Natural killer cell (primary cell): Measurements from ENCODE around the gene SORCS2. TPM values are rescaled to one million over a fixed set of nuclear protein-coding genes. Genes with fewer than 3 reads are reported as not detected.

ENCODE experiments used
- ATAC-seq, 3 donors: fragments of 150-1000 bp in 2 of 3; fragments of 200-7000 bp in 1 of 3; cut with Tn5 transposase; 1 replicate in 1 of 3; 2 replicates in 2 of 3; pipeline ENCODE4 v1.10.0; 2021; ENCODE audit warnings: mild to moderate bottlenecking in 2 of 3, moderate library complexity in 2 of 3
- DNase-seq, 2 donors: peaks; one replicate each; pipeline versions ENCODE4 v3.0.0 to v3.0.0-alpha.2; 2013 to 2021; ENCODE audit warnings: mixed read lengths in 1 of 2
- H3K27ac ChIP-seq: one replicate; pipeline ENCODE4 v1.5.1; 2013; ENCODE audit warnings: mild to moderate bottlenecking, low read length
- H3K27me3 ChIP-seq: one replicate; pipeline ENCODE4 v1.6.1; 2013; ENCODE audit warnings: low read length; ENCODE audit not compliant: control insufficient read depth, insufficient read depth
- H3K36me3 ChIP-seq: one replicate; pipeline ENCODE4 v1.6.1; 2013; ENCODE audit warnings: low read length; ENCODE audit not compliant: control insufficient read depth, insufficient read depth
- H3K4me1 ChIP-seq: one replicate; pipeline ENCODE4 v1.6.1; 2013; ENCODE audit warnings: low read length; ENCODE audit not compliant: control insufficient read depth, insufficient read depth
- H3K4me3 ChIP-seq: one replicate; pipeline ENCODE4 v1.5.1; 2013; ENCODE audit warnings: low read length
- H3K9me3 ChIP-seq: one replicate; pipeline ENCODE4 v1.6.1; 2013; ENCODE audit warnings: low read length; ENCODE audit not compliant: control insufficient read depth, insufficient read depth
- H3K27ac Mint-ChIP-seq, 2 donors: one replicate each; pipeline ENCODE4 v1.8.0; 2022; ENCODE audit warnings: mild to moderate bottlenecking in 2 of 2, mixed read lengths in 2 of 2, moderate library complexity in 1 of 2
- H3K27me3 Mint-ChIP-seq, 2 donors: one replicate each; pipeline ENCODE4 v1.8.0; 2022; ENCODE audit warnings: low read depth in 2 of 2, mixed read lengths in 2 of 2
- H3K36me3 Mint-ChIP-seq: one replicate; pipeline ENCODE4 v1.8.0; 2022; ENCODE audit warnings: mixed read lengths
- H3K4me1 Mint-ChIP-seq, 2 donors: one replicate each; pipeline ENCODE4 v1.8.0; 2022; ENCODE audit warnings: mixed read lengths in 2 of 2
- H3K4me3 Mint-ChIP-seq: one replicate; pipeline ENCODE4 v1.8.0; 2022; ENCODE audit warnings: mild to moderate bottlenecking, moderate library complexity, mixed read lengths
- H3K9me3 Mint-ChIP-seq, 2 donors: one replicate each; pipeline ENCODE4 v1.8.0; 2022; ENCODE audit warnings: mixed read lengths in 2 of 2
- WGBS: methylation state at CpG from one replicate; pipeline ENCODE4 v1.1.7; 2013; ENCODE audit warnings: missing lambda C conversion rate; ENCODE audit not compliant: insufficient coverage; 5-methylcytosine and 5-hydroxymethylcytosine counted together
- intact Hi-C: fragments of 100-400 bp; cut with micrococcal nuclease; formaldehyde crosslinking; loops from one replicate; pipeline ENCODE4 v1.14.2; 2022
- total RNA-seq, 4 donors: library from RNA; stranded (reverse); fragments of 120-200 nt in 1 of 4; gene quantifications; one replicate each; pipeline versions ENCODE4 v1.2.3 to v1.2.4, GENCODE V29; 2013 to 2022
- TF ChIP-seq, protein P1 (sequence below): fragments of 200-600 bp; IDR thresholded peaks from one replicate; pipeline ENCODE4 v1.8.0; 2022; ENCODE audit warnings: antibody characterized with exemption

SORCS2 gene
- total RNA-seq, 3 donors from 2014 or later (not counting 1 experiment from before 2014, with no cell fraction given) = 1.2 to 2.5 (median 1.4) TPM

DNA sequence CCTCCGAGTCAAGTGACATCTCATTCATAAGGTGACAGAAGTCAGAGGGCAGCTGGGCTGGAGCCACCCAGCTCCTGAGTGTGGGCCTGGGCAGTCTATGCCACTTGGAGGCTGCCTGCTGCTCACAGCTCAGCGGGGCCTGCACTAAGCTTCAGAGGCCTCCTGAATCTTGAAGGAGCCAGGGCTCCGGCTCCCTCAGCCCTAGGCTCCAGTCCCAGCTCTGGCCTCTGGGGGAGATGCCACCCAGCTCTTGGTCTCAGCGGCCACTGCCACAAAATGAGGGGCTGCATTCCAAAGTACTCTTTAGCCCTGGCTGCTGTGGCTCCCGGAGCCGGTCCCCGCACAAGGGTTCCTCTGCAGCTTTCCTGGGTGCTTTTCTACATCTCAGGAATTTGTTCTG, 275.1 kb downstream of the SORCS2 start:
- intact Hi-C loops = no loop called here
- H3K27ac ChIP-seq = no peak overlapping the region
- TF ChIP-seq, protein P1, sequence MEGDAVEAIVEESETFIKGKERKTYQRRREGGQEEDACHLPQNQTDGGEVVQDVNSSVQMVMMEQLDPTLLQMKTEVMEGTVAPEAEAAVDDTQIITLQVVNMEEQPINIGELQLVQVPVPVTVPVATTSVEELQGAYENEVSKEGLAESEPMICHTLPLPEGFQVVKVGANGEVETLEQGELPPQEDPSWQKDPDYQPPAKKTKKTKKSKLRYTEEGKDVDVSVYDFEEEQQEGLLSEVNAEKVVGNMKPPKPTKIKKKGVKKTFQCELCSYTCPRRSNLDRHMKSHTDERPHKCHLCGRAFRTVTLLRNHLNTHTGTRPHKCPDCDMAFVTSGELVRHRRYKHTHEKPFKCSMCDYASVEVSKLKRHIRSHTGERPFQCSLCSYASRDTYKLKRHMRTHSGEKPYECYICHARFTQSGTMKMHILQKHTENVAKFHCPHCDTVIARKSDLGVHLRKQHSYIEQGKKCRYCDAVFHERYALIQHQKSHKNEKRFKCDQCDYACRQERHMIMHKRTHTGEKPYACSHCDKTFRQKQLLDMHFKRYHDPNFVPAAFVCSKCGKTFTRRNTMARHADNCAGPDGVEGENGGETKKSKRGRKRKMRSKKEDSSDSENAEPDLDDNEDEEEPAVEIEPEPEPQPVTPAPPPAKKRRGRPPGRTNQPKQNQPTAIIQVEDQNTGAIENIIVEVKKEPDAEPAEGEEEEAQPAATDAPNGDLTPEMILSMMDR = no peak
- Mint-ChIP-seq H3K27ac (no peak overlapping the region), H3K36me3 (no peaks in the 10 kb centered on the region), H3K27me3 (peaks cover 7 to 22% of the 10 kb centered on the region in 2 donors), H3K4me1 (peaks cover 0 to 19% of the 10 kb centered on the region in 2 donors), H3K9me3 (no peaks in the 10 kb centered on the region), H3K4me3 (no peak overlapping the region)
- WGBS = 89% methylated on average over 7 of the region's 7 CpGs
- ATAC-seq (no peak), DNase-seq (no peak)
- H3K36me3 ChIP-seq = no peaks in the 10 kb centered on the region
- no peaks in the 10 kb centered on the region for H3K27me3 ChIP-seq
- peaks cover 4% of the 10 kb centered on the region for H3K9me3 ChIP-seq
- no peak overlapping the region for H3K4me3 ChIP-seq
- H3K4me1 ChIP-seq = no peaks in the 10 kb centered on the region

DNA sequence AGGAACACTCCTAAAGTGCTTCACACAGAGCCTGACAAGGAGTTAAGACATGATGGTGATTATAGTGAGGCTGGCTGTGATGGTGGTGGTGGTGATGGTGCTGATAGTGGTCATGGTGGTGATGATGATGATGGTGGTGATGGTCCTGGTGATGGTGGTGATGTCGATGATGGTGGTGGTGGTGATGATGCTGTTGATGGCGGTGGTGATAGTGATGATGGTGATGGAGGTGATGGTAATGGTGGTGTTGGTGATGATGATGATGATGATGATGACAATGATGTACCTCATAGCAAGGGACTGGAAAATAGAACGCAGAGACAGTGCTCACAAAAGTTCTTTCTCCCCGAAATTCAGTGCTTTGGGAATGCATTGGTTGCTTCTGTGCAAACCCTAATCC, 276.7 kb downstream of the SORCS2 start:
- no peak overlapping the region for H3K27ac Mint-ChIP-seq
- WGBS = 84% methylated on average over 4 of the region's 4 CpGs
- Histone ChIP-seq H3K4me1 (no peaks in the 10 kb centered on the region), H3K4me3 (no peak overlapping the region), H3K27ac (no peak overlapping the region), H3K36me3 (no peaks in the 10 kb centered on the region), H3K27me3 (no peaks in the 10 kb centered on the region), H3K9me3 (peaks cover 4% of the 10 kb centered on the region)
- peaks cover 7 to 28% of the 10 kb centered on the region in 2 donors for H3K27me3 Mint-ChIP-seq
- intact Hi-C loops = no loop called here
- no peaks in the 10 kb centered on the region for H3K36me3 Mint-ChIP-seq
- DNase-seq (no peak), ATAC-seq (no peak)
- H3K4me3 Mint-ChIP-seq = no peak overlapping the region
- peaks cover 0 to 19% of the 10 kb centered on the region in 2 donors for H3K4me1 Mint-ChIP-seq
- no peaks in the 10 kb centered on the region for H3K9me3 Mint-ChIP-seq
- TF ChIP-seq, protein P1 = no peak

DNA sequence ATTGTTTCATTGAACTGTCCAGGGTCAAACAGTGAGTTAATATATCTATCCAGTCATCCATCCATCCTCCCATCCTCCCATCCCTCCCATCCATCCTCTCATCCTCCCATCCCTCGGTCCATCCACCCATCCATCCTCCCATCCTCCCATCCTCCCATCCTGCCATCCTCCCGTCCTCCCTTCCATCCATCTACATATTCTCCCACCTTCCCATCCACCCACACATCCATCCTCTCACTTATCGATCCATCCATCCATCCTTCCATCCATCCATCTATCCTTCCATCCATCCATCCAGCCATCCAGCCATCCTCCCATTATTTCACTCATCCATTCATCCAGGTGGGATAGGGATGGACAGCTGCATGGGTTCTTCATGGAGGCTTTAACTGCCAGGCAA, 277.8 kb downstream of the SORCS2 start:
- intact Hi-C loops = no loop called here
- H3K27me3 Mint-ChIP-seq = peaks cover 7 to 25% of the 10 kb centered on the region in 2 donors
- H3K27me3 ChIP-seq = no peaks in the 10 kb centered on the region
- no peaks in the 10 kb centered on the region for H3K9me3 Mint-ChIP-seq
- no peak overlapping the region for H3K27ac ChIP-seq
- no peak overlapping the region for H3K4me3 ChIP-seq
- H3K4me1 ChIP-seq = no peaks in the 10 kb centered on the region
- no peaks in the 10 kb centered on the region for H3K36me3 ChIP-seq
- 87% methylated on average over 3 of the region's 3 CpGs for WGBS
- DNase-seq (no peak), ATAC-seq (no peak)
- H3K27ac Mint-ChIP-seq = peak overlapping the region in 1 of 2 donors; percentile 15
- peaks cover 0 to 19% of the 10 kb centered on the region in 2 donors for H3K4me1 Mint-ChIP-seq
- no peaks in the 10 kb centered on the region for H3K36me3 Mint-ChIP-seq
- no peak overlapping the region for H3K4me3 Mint-ChIP-seq
- peaks cover 4% of the 10 kb centered on the region for H3K9me3 ChIP-seq
- TF ChIP-seq, protein P1 = no peak

DNA sequence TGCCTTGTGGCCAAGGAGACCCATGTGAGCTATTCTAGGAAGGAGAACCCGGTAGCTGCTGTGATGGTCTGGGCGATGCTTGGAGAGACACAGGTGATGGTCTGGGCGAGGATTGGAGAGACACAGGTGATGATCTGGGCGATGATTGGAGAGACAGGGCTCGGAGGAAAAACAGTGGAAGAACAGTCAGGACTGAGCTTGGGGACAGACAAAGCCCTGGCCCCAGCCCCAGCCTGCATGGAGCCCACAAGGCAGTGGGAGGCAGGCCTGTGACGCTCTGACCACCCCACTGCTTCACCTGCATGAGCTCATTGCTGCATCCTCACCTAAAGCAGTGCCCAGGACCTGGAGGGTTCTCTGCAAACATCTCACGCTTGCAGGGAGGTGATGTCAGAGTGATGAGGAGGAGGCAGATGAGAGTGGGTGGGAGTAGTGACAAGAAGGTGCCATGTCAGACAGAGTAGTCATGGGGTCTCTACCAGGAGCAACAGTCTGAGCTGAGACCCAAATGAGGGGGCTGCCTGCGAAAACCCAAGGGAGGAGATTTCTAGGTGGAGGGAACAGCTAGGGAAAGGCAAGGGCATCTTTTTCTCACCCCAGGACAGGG, 278.3 kb downstream of the SORCS2 start:
- 81% methylated on average over 8 of the region's 8 CpGs for WGBS
- peak overlapping the region in 1 of 2 donors; percentile 15 for H3K27ac Mint-ChIP-seq
- peaks cover 7 to 25% of the 10 kb centered on the region in 2 donors for H3K27me3 Mint-ChIP-seq
- ATAC-seq = no peak
- Histone ChIP-seq H3K9me3 (peaks cover 3% of the 10 kb centered on the region), H3K4me3 (no peak overlapping the region), H3K4me1 (no peaks in the 10 kb centered on the region), H3K36me3 (no peaks in the 10 kb centered on the region), H3K27me3 (no peaks in the 10 kb centered on the region), H3K27ac (no peak overlapping the region)
- H3K36me3 Mint-ChIP-seq = no peaks in the 10 kb centered on the region
- TF ChIP-seq, protein P1 = no peak
- no peak for DNase-seq
- no peak overlapping the region for H3K4me3 Mint-ChIP-seq
- no peaks in the 10 kb centered on the region for H3K9me3 Mint-ChIP-seq
- intact Hi-C loops = no loop called here
- peaks cover 0 to 19% of the 10 kb centered on the region in 2 donors for H3K4me1 Mint-ChIP-seq
